ENCODE data around the gene ADRB2. TPM values are rescaled to one million over a fixed set of nuclear protein-coding genes. Genes with fewer than 3 reads are reported as not detected.

The ADRB2 gene
- total RNA-seq, 4 donors from 2014 or later = 68.8 to 109 (median 86.4) TPM

- DNase-seq (ENCODE audit: low spot score in 2 of 2) = no peak
- no peaks in the 10 kb centered on the region for H3K36me3 ChIP-seq
- WGBS = 0% methylated on average over 7 of the region's 9 CpGs
- no peaks in the 10 kb centered on the region for H3K27me3 ChIP-seq
- H3K4me3 ChIP-seq = peak overlapping the region; percentile 64
- TF ChIP-seq CTCF (IDR thresholded peaks at IDR 0.05) (no peak), POLR2AphosphoS5 (IDR thresholded peaks at IDR 0.05) (peak in 1 of 3 donors; percentile 15), POLR2A (IDR thresholded peaks at IDR 0.05) (no peak)
- H3K4me1 ChIP-seq = peaks cover 44% of the 10 kb centered on the region
- H3K27ac ChIP-seq = peak overlapping the region; percentile 96
- H3K9me3 ChIP-seq = no peaks in the 10 kb centered on the region
Observed at GRCh38 chr5:148825716-148826052, 727 bp upstream of the ADRB2 start.

GRCh38 chr5:148826739-148827070 is 294 bp downstream of the ADRB2 start:
- no peaks in the 10 kb centered on the region for H3K9me3 ChIP-seq

GRCh38 chr5:148827723-148828122 is 1.3 kb downstream of the ADRB2 start:
- WGBS = 57% methylated on average over 7 of the region's 7 CpGs
- Histone ChIP-seq H3K27ac (peak overlapping the region; percentile 55), H3K9me3 (no peaks in the 10 kb centered on the region), H3K36me3 (no peaks in the 10 kb centered on the region), H3K4me3 (peak overlapping the region; percentile 64), H3K27me3 (no peaks in the 10 kb centered on the region), H3K4me1 (peaks cover 65% of the 10 kb centered on the region)
- no peak for DNase-seq (ENCODE audit: low spot score in 2 of 2)
- TF ChIP-seq POLR2AphosphoS5 (IDR thresholded peaks at IDR 0.05) = no peak
- no peak for TF ChIP-seq EP300 (IDR thresholded peaks at IDR 0.05)

More at GRCh38 chr5:148826739-148827070, 294 bp downstream of the ADRB2 start:
- TF ChIP-seq CTCF (IDR thresholded peaks at IDR 0.05) (no peak), EP300 (IDR thresholded peaks at IDR 0.05) (no peak), POLR2AphosphoS5 (IDR thresholded peaks at IDR 0.05) (no peak), POLR2A (IDR thresholded peaks at IDR 0.05) (no peak)
- Histone ChIP-seq H3K4me3 (peak overlapping the region; percentile 64), H3K36me3 (no peaks in the 10 kb centered on the region), H3K27me3 (no peaks in the 10 kb centered on the region), H3K4me1 (peaks cover 55% of the 10 kb centered on the region), H3K27ac (peak overlapping the region; percentile 96)
- no peak for DNase-seq (ENCODE audit: low spot score in 2 of 2)
- whole genome bisulfite sequencing = 19% methylated on average over 8 of the region's 28 CpGs

GRCh38 chr5:148828511-148829247 is 2.3 kb downstream of the ADRB2 start:
- Histone ChIP-seq H3K4me3 (peak overlapping the region; percentile 64), H3K36me3 (no peaks in the 10 kb centered on the region), H3K9me3 (no peaks in the 10 kb centered on the region), H3K4me1 (peaks cover 74% of the 10 kb centered on the region), H3K27me3 (no peaks in the 10 kb centered on the region), H3K27ac (peak overlapping the region; percentile 40)
- WGBS = 25% methylated on average over 6 of the region's 6 CpGs
- TF ChIP-seq POLR2AphosphoS5 (IDR thresholded peaks at IDR 0.05) (peak in 1 of 3 donors; percentile 4), CTCF (IDR thresholded peaks at IDR 0.05) (no peak)
- DNase-seq (ENCODE audit: low spot score in 2 of 2) = no peak

GRCh38 chr5:148829248-148829594 is 2.8 kb downstream of the ADRB2 start:
- no peak for DNase-seq (ENCODE audit: low spot score in 2 of 2)
- peaks cover 80% of the 10 kb centered on the region for H3K4me1 ChIP-seq
- no peaks in the 10 kb centered on the region for H3K9me3 ChIP-seq
- 70% methylated on average over 3 of the region's 3 CpGs for WGBS
- H3K4me3 ChIP-seq = peak overlapping the region; percentile 64
- TF ChIP-seq EP300 (IDR thresholded peaks at IDR 0.05) (no peak), CTCF (IDR thresholded peaks at IDR 0.05) (no peak), POLR2AphosphoS5 (IDR thresholded peaks at IDR 0.05) (no peak), POLR2A (IDR thresholded peaks at IDR 0.05) (no peak)
- H3K27me3 ChIP-seq = no peaks in the 10 kb centered on the region
- H3K36me3 ChIP-seq = peaks cover 3% of the 10 kb centered on the region
- H3K27ac ChIP-seq = peak overlapping the region; percentile 40

- peaks cover 5% of the 10 kb centered on the region for H3K36me3 ChIP-seq
- 30% methylated on average over 5 of the region's 5 CpGs for WGBS
- no peak for DNase-seq (ENCODE audit: low spot score in 2 of 2)
- H3K9me3 ChIP-seq = no peaks in the 10 kb centered on the region
- no peaks in the 10 kb centered on the region for H3K27me3 ChIP-seq
- H3K27ac ChIP-seq = peak overlapping the region; percentile 40
- H3K4me1 ChIP-seq = peaks cover 85% of the 10 kb centered on the region
- H3K4me3 ChIP-seq = peak overlapping the region; percentile 64
- TF ChIP-seq CTCF (IDR thresholded peaks at IDR 0.05) = no peak
- TF ChIP-seq EP300 (IDR thresholded peaks at IDR 0.05) = no peak
- no peak for TF ChIP-seq POLR2AphosphoS5 (IDR thresholded peaks at IDR 0.05)
- TF ChIP-seq POLR2A (IDR thresholded peaks at IDR 0.05) = no peak
Observed at GRCh38 chr5:148829734-148830133, 3.3 kb downstream of the ADRB2 start.
